ENCODE data around the gene TUBB8B.
"Not testable (repeated sequence)": the region's sequence is repeated elsewhere in the genome, so short reads cannot be mapped to it uniquely, and the experiment has no call there.

- TF ChIP-seq CTCF (IDR thresholded peaks at IDR 0.05; ENCODE audit: insufficient read depth, low read depth, low read length); EZH2 (IDR thresholded peaks at IDR 0.05; ENCODE audit: insufficient read depth, low read length): not testable (repeated sequence)
Measured at GRCh38 chr18:89124-89523, 39.7 kb upstream of the TUBB8B start.

Data from astrocyte (in vitro differentiated cells and primary cell).